NOMO-1 treated with DMSO at 0.1 percent for 48 hours (cell line): ENCODE data around the gene SLC7A10.
"Not testable (repeated sequence)": the region's sequence is repeated elsewhere in the genome, so short reads cannot be mapped to it uniquely, and the experiment has no call there.

Experiments used
- DNase-seq: peaks from one replicate; lab custom pipeline; 2025; ENCODE audit not compliant: unreplicated experiment; lab: John Stamatoyannopoulos, UW

Gene SLC7A10

DNA sequence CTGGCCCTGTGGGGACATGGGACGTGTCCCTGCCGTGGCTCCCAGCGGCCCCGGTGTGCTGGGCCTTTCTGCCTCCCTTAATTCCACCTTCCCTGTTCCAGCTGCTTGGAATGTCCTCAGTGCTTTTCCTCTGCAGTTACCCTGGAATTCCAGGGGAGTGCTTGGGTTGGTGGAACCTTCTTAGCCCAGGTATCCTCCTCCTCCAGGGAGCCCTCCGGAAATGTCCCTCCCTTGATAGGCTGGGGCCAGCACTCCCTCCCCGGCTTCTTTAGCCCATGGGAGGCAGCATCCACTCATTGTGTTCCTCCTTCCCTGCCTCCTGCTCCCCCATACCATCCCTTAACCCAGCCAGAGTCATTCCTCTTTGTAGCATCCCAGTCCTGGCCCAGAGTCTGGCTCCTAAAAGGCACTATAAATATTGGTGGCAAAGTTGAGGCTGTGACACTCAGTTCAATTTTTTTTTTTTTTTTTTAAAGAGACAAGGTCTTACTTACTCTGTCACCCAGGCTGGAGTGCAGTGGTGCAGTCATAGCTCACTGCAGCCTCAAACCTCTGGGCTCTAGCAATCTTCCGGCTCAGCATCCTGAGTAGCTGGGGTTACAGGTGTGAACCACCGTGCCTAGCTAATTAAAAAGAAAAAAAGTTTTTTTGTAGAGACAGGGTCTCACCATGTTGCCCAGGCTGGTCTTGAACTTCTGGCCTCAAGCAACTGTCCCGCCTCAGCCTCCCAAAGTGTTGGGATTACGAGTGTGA lies 13.7 kb upstream of the SLC7A10 start:
- no peak for DNase-seq

DNA sequence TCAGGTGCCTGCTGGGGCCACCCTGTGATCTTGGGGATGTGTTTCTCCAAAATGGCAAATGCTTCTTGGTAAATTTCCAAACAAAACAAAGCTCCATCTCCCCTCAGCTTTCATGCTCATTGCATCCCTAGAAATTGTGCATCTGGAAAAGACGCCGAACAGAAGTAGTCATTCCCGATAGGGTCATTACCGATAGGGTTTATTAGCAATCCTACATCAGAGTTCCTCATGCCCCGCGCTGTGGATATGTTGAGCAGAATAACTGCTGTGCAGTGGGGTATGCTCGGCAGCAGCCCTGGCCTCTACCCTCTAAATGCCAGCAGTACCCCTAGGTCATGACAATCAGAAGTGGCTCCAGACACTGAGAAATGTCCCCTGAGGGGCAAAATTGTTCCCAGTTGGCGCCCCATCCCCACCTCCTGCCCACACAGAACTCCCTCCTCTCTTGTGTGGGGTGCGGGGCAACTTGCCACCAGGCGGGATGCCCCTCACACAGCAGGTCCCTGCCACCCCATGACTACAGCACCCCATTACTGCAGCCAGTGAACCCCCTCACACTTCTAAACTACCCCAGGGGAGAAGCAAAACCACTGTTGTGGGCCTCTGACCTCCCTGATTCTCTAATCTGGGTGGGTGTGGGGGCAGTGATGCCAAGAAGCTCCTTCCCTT lies 13.0 kb upstream of the SLC7A10 start:
- DNase-seq, result no peak

DNA sequence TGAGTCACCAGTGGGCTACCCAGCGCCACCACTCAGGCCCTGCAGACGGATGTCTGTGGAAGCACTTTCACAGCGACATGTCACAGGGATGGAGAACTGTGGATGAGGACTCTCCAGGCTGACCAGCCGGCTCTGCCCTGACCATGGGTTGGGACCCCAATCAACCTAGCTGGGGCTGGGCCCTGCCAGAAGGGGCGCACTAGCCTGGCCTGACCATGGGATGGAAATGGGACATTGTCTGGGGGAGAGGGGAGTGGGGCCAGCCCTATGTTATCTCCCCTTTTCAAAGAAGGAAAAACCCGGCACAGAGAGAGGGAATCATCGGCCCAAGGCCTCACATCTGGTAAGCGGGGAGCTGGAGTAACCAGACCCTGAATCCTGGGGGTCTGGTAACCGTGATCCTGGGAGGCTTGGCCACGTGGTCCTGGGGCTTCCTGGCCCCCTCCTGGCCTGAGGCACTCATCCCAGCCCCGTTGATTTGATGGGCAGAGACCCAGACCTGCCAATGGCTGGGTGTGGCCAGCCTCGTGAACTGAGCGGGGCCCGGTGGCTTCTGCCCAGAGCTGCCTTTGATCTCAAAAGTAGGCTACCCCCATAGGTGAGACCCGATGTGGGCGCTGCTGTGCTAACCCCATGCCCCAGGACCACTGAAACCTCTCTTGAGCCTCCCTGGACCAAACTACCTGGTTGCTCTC lies 11.2 kb upstream of the SLC7A10 start:
- no peak for DNase-seq

DNA sequence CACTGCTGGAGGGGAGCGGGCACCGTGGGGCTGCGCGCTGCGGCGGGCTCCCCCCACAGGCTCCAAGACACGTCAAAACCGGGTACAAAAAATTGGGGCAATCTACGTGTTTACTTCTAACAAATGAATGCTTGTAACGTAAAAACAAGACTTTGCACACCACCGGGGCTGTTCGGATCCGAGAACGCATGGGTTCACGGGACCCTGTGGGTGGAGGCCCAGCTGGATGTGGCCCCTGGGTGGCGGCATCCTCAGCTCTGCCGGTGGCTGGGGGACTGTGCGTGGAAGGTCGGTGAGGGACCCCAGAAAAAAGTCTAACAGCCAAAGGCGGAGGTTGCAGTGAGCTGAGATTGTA lies 10.3 kb upstream of the SLC7A10 start:
- DNase-seq, result no peak

DNA sequence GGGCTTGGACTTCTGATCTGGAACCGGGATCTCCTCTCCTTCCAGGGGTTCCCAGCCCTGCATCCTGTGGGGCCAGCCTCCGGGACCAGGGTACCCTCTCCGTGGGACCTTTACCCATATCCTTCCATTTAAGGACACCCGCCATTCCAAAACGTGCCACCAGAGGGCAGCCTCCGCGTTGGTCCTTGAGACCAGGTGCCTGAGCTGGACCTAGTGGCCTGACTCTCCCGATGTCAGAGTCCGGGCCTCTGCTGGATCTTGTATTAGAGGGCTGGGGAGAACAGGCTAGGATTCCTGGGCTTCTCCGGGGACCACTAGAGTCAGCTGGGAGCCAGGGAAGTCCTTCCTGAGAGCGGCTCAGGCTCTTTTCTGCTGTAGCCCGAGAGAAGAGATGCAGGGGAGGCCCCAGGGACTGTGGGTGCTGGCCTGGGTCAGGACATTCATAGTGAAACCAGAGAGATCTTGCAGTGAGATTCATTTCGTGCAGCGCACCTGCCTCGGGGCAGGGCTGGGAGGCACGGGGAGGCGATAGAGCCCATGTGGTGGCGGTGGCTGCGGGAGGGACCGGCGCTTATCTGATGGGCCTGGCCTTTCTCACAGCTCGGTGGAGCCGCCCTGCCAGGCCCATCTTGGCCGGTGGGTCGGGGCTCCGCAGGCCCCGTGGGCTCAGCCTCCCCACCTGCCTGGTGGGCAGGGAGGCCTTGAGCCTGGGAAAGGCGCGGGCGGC lies 9.8 kb upstream of the SLC7A10 start:
- peak; percentile 41 for DNase-seq

DNA sequence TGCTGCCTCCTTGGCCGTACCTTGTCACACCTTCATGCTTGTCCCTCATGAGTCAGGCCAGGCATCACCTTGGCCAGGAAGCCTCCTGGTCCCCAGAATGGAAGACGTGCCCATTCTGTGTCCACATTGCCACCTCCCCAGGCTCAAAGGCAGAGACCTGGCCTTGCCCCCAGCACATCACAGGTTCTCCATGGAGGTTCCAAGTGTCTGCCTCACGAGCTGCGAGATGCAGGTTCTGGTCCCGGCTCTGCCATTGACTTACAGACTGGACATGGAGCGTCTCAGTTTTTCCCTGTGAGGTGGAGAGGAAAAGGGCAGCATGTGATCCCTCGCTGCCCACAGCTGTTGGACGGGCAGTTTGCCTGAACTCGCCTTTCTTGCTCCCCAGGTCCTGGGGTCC lies 9.1 kb upstream of the SLC7A10 start:
- DNase-seq, result no peak

DNA sequence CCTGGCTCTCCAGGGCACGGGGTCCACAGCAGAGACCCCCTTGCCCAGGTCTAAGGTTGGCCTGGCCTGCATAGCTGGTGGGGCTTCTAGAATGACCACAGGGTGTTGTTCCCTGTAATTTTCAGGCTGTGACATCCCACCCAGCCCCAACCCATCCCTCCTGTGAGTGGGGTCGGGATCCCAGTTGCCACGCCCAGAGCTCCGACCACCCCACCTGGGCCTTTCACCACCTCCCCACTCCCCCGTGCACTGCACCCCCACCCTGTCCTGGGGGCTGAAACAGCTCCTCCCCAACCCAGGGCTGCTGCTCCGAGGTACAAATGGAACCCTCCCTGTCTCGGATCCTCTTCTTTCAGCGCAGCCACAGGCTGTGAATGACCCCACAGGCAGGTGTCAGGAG lies 8.4 kb upstream of the SLC7A10 start:
- DNase-seq, result no peak

DNA sequence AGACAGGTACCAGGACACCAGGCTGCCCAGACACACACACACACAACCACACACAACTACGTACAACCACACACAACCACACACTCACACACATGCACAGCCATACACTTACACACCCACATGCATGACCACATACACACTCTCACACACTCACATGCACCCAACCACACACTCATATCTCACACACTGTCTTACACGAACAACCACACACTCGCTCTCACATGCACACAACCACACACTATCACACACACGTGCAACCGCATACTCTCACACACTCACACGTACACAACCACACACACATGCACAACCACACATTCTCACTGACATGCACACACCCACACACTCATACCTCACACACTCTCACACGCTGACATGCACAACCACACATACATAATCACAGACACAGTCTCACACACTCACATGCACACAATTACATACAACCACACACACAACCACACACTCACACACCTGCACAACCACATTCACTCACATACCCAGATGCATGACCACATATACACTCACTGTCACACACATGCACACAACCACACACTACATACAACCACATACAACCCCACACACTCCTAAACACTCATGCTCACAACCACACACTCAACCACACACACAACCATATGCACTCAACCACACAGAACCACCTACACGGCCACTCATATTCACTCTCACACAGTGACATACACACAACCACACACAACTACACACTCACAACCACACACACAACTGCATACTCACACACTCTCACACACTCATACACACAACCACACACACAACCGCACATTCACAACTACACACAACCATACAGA lies 7.6 kb upstream of the SLC7A10 start:
- no peak for DNase-seq

DNA sequence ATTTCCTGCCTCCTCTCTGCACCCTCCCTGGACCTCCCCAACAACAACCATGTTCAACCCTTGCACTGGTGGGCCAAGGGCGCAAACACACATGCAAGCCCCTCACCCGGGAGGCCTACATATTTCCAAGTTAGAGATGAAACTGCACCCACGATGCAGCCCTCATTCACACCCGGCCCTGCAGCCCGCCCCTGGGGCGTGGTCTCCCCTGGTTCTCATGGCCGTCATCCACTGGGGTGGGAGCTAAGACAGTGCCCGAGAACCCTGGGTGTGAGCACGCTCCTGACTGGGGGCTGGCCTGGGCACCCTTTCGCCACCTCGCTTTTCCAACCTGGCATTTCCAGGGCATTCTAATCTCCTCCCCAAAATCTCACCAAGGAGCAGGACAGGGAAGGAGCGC lies 7.0 kb upstream of the SLC7A10 start:
- no peak for DNase-seq

DNA sequence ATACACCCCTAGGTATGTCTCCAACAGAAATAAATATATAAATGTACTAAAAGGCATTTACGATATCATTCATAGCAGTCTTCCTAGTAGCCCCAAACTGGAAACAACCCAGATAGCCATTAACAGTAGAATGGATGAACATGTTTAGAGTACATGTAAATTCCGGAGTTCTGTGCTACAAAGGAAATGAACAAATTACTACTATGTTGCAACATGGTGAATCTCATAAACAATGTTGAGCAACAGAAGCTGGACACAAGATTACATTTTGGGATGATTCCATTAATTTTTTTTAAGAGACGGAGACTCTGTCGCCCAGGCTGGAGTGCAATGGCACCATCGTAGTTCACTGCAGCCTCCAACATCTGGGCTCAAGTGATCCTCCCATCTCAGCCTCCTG lies 5.9 kb upstream of the SLC7A10 start:
- DNase-seq, result peak; percentile 60

DNA sequence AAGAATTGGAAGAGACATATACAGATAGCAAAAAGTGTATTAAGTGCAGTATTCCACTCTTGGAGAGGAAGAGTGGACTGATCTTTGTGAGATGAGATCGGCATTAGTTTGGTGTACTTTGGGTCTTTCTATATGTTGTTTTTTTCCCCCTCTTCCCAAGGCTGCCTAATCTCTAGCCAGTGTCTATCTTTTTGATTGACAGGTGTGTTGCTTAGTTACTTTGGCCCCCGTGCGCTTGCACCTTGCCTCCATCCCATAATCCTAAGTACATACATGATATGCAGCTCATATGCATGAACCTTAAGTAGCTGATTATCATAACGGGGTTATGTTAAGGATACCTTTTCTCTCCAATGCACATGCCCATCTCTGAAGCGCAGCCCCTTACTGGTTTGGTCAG lies 4.3 kb upstream of the SLC7A10 start:
- DNase-seq, result no peak

DNA sequence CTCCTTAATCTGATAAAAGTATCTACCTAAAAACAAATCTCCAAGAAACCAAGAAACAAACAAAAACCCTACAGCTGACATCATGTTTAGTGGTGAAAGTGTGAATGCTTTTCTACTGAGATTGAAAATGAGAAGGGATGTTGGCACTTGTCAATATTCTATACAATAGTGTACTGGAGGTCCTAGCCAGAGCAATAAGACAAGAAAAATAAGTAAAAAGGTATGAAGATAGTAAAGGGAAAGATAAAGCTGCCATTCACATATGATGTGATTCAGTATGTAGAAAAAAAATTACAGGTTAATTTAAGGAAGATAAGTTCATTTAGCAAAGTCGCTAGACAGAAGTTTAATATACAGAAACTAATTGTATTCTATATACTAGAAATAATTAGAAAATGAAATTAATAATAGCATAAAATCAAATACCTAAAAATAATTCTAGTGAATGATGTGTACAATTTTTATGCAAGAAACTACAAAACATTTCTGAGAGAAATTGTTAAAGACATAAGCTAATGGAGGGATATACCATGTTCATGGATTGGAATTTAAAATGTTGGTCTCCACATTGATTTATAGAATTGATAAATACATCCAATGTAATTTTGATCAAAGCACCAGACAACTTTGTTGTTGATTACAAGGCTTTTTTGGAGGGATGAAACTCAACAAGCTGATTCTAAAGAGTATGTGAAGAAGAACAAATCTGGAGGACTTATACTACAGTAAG lies 2.4 kb upstream of the SLC7A10 start:
- DNase-seq, result no peak

DNA sequence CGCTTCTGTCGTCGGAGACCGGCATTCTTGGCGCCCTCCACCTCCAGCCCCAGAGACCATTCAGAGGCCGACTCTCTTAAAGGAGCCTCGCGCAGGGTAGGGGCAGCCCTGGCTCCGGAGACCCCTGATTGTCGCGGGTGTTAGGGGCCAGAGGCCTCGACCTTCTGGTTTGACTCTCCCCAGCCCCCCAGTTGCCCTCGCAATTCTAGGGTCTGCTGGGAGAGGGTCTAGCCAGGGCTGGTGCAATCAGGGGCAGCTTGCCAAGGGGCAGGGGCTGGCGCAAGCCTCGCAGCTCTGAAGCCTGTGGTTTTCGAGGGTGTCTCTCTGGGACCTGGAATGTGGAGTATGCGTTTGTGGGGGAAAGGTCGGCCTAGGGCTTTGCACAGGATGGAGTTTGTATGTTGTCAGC lies 1.6 kb upstream of the SLC7A10 start:
- DNase-seq, result no peak

DNA sequence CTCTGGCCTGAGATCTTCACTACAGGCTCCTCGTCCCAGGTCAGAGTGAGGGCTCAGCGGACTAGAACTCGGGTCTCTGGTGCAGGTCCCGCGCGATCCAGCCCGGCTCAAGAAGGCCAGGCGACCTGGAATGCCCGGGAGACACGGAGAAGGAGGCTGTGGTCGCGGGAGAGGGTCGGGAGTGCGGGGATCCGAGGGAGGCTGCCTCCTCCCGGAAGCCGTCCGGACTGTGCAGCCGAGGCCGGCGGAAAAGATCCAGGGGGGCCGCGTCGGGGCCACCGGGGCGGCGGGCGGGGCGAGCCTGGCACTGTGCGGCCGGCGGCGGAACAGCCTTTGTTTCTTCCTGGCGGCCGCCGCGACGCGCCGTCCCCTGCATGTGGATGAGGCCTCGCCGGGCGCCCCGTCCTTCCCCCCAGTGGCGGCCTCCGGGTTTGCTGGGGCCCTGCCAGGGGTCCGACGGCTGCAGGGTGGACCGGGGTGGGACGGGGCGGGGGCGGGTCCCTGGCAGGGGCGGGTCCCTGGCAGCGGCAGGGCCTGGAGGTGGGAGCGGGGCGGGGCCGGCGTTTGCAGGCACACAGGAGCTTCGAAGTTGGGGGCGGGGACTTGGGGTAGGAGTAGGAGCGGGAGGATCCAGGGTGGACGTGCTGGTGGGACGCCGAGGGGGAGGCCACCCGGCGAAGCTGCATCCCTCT lies 1.0 kb upstream of the SLC7A10 start:
- no peak for DNase-seq

DNA sequence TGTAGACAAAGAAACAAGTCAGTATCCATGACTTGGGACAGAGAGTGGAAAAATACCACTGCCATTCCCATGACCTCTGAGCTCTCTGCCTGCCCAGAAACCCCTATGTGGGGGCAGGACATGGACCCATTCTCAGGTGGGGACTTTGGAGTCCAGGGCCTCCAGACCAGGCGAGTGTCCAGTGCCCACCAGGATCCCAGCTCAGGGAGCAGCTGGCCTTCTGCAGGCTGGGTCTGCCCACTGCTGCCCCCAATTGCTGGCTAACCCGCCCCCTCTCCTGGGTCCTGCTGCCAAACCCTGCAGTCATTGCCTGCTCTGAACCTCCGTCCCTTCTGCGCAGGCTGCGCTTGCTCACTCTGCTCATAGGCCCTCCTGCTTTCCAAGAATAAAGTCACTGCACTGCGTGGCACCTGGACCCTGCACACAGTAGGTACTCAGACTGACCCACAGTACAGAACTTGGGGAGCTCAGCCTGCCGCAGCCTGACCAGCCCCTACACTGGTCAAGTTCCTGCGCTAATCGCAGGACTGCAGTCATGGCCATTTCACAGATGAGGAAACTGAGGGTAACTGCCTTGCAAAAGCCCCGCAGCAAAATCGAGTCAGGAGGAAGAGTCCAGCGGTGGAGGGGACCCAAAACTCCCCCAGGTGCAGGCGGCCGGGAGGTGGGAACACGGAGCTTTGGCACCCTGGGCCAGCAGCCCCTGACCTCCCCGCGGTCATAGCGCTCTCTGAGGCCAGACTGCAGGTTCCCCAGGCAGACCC lies 774 bp downstream of the SLC7A10 start:
- no peak for DNase-seq

DNA sequence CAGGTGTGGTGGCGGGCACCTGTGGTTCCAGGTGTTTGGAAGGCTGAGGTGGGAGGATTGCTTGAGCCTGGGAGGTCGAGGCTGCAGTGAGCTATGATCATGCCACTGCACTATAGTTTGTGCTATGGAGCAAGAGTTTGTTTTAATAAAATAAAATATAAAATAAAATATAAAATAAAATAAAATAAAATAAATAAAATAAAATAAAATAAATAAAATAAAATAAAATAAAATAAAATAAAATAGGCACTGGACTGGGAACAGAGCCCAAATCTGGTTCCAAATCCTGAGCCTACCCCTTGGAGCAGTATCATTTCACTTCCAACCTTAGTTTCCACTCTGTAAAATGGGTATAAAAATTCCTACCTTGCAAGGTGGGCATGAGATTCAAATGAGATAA lies 3.4 kb downstream of the SLC7A10 start:
- DNase-seq, result not testable (repeated sequence)

DNA sequence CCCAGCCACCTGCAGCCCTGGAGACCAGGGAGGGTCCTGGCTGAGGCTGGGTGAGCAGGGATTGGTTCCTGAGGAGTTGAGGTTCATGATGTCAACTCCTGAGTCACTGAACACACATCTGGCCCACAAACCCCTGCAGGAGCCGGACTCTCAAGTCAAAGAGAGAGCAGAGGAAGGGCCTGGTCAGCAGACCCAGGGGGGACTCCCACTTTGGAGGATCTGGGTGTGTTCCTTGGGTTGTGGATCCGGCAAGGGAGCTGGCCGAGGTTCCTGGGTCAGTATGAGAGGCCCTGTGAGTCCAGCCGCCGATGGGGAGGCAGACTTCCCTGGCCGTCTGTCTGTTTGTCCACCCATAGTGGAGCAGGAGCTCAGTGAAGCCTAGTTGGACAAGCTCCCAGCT lies 4.0 kb downstream of the SLC7A10 start:
- no peak for DNase-seq

DNA sequence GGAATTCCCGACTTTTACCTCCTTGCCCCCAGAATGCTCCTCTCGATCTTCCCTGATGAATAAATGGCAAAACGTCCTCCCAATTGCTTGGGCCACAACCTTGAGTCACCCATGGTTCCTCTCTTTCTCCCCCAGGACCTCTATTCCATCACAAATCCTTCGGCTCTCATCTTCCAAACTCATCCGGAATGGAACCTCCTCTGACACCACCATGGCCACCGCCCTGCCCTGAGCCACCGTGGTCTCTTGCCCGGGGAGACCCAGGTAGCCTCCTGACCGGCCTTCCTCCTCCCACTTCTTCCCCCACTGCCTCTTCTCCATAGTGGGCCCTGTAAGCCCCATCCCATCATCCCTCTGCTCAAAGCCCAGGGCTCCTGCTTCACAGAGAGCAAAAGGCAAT lies 4.9 kb downstream of the SLC7A10 start:
- DNase-seq, result no peak

DNA sequence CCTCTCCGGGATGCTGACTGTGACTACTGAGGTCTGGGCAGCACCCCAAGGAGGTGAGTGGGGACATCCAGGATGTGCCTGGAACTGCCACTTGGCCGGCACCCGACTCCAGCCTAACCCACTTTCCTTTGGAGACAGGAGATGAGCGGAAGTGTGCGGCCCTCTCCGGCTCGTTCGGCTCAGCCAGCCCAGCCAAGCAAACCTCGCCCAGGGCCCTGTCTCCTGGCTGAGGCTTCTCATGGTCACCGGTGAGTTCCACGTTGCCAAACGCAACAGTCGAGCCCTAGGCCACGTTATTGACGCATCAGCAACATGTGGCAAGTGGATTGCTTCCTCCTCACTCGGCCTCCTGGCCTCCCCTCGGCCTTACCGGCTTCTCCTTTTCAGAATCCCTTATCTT lies 5.5 kb downstream of the SLC7A10 start:
- no peak for DNase-seq
